Urothelium cell line (cell line): ENCODE results near the gene FLT3LG.
"Not testable (repeated sequence)": the region's sequence is repeated elsewhere in the genome, so short reads cannot be mapped to it uniquely, and the experiment has no call there.

ENCODE experiments used
- DNase-seq: peaks from one replicate; pipeline ENCODE4 v3.0.0; 2011; ENCODE audit warnings: low spot score, mixed read lengths
- FAIRE-seq: peaks from 2 replicates; lab custom pipeline; 2011; peaks lifted over from hg19 to GRCh38; lab: Jason Lieb, UNC

The FLT3LG gene

DNA sequence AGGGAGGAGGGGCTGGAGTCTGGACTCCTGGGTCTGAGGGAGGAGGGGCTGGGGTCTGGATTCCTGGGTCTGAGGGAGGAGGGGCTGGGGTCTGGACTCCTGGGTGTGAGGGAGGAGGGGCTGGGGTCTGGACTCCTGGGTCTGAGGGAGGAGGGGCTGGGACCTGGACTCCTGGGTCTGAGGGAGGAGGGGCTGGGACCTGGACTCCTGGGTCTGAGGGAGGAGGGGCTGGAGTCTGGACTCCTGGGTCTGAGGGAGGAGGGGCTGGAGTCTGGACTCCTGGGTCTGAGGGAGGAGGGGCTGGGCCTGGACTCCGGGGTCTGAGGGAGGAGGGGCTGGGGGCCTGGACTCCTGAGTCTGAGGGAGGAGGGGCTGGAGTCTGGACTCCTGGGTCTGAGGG is 12.9 kb upstream of the FLT3LG start:
- DNase-seq, FAIRE-seq: not testable (repeated sequence)

DNA sequence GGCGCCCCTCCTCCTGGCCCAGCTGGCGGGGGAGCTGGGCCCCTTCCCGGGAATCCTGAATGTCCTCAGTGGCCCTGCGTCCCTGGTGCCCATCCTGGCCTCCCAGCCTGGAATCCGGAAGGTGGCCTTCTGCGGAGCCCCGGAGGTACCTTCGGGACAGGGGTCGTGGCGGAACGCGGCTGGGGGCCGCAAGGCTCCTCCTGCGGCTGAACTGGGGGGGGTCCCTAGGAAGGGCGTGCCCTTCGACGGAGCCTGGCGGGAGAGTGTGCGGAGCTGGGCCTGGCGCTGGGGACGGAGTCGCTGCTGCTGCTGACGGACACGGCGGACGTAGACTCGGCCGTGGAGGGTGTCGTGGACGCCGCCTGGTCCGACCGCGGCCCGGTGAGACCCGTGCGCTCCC is 12.4 kb upstream of the FLT3LG start:
- DNase-seq (no peak), FAIRE-seq (no peak)

GRCh38 chr19:49462492-49462891 is 11.5 kb upstream of the FLT3LG start:
- FAIRE-seq, result no peak
- DNase-seq, result no peak

GRCh38 chr19:49463960-49464740 is 9.9 kb upstream of the FLT3LG start:
- FAIRE-seq, result no peak
- no peak for DNase-seq

DNA sequence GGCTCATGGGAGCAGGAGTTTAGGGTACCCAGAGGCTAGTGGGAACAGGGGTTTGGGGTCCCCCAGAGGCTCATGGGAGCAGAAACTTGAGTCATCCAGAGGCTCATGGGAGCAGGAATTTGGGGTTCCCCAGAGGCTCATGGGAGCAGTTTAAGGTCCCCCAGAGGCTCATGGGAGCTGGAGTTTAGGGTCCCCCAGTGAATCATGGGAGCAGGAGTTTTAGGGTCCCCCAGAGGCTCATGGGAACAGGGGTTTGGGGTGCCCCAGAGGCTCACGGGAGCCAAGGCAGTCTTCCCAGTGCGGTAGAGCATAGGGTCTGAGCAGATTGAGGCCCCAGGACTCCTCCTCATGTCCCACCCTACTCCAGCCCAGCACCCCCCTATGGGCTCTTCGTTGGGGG is 8.6 kb upstream of the FLT3LG start:
- FAIRE-seq, result no peak

DNA sequence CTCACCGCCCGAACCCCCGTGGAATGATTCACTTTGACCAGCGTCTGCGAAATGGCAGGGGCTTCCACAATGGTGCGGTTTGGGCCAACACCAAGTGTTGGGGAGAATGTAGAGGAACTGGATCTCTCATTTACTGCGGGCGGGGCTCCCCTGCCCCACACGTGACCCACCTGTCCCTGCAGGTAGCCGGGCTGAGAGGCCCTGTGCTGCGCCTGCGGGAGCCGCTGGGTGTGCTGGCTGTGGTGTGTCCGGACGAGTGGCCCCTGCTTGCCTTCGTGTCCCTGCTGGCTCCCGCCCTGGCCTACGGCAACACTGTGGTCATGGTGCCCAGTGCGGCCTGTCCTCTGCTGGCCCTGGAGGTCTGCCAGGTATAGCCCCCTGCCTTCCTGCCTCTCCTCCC is 5.8 kb upstream of the FLT3LG start:
- no peak for FAIRE-seq
- no peak for DNase-seq

More for the DNA sequence above, 8.6 kb upstream of the FLT3LG start:
- DNase-seq, result no peak

DNA sequence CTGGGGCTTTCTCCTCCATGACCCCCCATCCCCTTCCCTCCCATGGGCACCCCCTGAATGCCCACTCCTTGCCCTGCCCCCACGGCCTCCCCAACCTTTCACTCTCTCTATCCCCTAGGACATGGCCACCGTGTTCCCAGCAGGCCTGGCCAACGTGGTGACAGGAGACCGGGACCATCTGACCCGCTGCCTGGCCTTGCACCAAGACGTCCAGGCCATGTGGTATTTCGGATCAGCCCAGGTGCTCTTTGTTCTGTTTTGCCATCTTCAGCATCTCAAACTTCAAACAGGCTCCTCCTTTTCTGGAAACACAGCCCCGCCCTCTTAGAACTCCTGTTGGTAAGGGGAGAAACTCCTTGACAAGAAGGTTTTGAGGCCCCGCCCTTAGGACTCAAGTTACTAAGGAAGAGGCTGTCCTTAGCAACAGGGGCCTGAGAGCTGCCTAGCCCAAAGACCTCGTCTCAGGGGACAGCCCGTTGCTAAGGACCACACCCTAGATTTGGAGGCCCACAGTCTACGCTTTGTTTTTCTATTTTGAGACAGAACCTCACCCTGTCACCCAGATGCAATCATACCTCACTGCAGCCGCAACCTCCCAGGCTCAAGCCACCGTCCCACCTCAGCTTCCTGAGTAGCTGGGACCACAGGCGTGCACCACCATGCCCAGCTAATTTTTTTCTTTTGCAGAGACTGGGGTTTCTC is 5.1 kb upstream of the FLT3LG start:
- FAIRE-seq (no peak), DNase-seq (no peak)

GRCh38 chr19:49469828-49470614 is 4.0 kb upstream of the FLT3LG start:
- FAIRE-seq (no peak), DNase-seq (no peak)

- no peak for DNase-seq
- no peak for FAIRE-seq
These were observed 3.4 kb upstream of the FLT3LG start for GRCh38 chr19:49470615-49470978.

DNA sequence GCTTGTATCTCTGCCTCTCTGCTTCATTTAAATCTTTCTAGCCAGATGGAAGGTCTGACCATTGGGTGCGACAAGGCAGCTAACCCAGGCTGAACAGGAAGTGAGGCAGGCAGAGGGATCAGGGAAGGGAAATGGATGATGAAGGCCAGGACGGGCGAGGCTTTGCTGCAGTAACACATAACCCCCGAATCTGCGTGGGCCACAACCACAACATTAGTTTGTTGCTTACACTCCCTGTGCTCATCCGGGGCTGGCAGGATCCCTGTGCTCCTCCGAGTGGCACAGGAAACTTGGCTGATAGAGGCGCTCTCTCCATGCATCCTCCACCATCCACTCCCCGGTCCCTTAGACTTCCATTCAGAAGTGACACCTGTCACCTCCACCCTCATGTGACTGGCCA is 1.1 kb upstream of the FLT3LG start:
- FAIRE-seq, result no peak
- DNase-seq, result no peak

GRCh38 chr19:49473501-49473867 is 531 bp upstream of the FLT3LG start:
- FAIRE-seq, DNase-seq: not testable (repeated sequence)

DNA sequence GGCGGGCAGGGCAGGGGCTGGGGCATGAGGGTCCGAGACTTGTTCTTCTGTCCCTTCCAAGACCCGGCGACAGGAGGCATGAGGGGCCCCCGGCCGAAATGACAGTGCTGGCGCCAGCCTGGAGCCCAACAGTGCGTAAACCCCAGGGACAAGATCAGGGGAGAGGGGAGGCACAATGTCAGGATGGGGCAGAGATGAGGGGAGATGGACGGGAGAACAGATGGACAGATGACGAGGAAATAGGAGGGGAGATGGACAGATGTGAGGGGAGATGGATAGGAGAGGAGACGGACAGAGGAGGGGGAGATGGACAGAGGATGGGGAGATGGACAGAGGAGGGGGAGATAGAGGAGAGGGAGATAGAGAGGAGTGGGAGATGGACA is 518 bp downstream of the FLT3LG start:
- FAIRE-seq (no peak), DNase-seq (no peak)

- FAIRE-seq (no peak), DNase-seq (no peak)
These were observed 1.3 kb downstream of the FLT3LG start for GRCh38 chr19:49475191-49475917.

DNA sequence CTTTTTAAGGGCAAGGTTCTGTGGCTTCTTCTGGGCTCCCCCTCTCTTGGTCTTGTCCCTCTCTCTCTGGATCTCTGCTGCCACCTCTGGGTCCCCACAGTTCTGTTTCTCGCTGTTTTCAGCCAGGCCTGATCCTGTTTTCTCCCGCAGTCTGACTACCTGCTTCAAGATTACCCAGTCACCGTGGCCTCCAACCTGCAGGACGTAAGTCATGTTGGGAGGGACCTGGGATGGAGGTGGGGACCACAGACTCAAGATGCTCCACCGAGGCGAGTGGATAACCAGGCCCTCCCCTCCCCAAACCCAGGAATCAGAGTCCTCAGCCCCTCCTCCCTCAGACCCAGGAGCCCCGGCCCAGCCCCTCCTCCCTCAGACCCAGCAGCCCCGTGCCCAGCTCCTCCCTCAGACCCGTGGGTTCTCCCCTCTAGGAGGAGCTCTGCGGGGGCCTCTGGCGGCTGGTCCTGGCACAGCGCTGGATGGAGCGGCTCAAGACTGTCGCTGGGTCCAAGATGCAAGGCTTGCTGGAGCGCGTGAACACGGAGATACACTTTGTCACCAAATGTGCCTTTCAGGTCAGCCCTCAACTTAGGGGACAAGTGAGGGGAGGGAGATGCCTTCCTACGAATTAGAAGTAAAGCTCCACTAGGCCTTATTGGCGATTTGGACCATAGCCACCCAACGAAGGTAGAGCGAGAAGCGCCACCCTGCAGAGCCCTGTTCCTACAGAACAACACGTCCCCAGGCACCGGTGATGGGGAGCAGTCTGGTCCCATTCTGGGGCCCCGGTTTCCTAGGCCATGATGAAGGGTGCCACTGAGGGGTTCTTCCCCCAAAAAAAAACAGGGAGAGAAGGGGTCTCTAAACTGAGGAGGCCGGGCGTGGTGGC is 2.2 kb downstream of the FLT3LG start:
- DNase-seq, result peak; percentile 52
- FAIRE-seq, result no peak

- no peak for DNase-seq
- no peak for FAIRE-seq
These were observed 6.1 kb downstream of the FLT3LG start for GRCh38 chr19:49479975-49480628.

GRCh38 chr19:49481020-49481683 is 7.1 kb downstream of the FLT3LG start:
- no peak for DNase-seq
- no peak for FAIRE-seq

GRCh38 chr19:49486232-49486631 is 12.2 kb downstream of the FLT3LG start:
- DNase-seq (no peak), FAIRE-seq (no peak)

- DNase-seq (no peak), FAIRE-seq (no peak)
These were observed 12.8 kb downstream of the FLT3LG start for GRCh38 chr19:49486710-49487276.
